Ishikawa (cell line): ENCODE data around the gene CBLB.

Experiments used
- CEBPB ChIP-seq: IDR thresholded peaks from 2 replicates; pipeline ENCODE4 v1.6.1; 2012
- CREB1 ChIP-seq: IDR thresholded peaks from 2 replicates; pipeline ENCODE4 v1.6.1; 2012; ENCODE audit warnings: low read depth
- EGR1 ChIP-seq: IDR thresholded peaks from 2 replicates; pipeline ENCODE4 v1.6.1; 2012
- EP300 ChIP-seq: IDR thresholded peaks from 2 replicates; pipeline ENCODE4 v1.6.1; 2012; ENCODE audit warnings: borderline replicate concordance
- FOXM1 ChIP-seq: IDR thresholded peaks from 2 replicates; pipeline ENCODE4 v1.6.1; 2012; ENCODE audit warnings: low read depth, borderline replicate concordance
- NFIC ChIP-seq: IDR thresholded peaks from 2 replicates; pipeline ENCODE4 v1.6.1; 2012
- RAD21 ChIP-seq: IDR thresholded peaks from 2 replicates; pipeline ENCODE4 v1.6.1; 2012; ENCODE audit warnings: low read depth
- TAF1 ChIP-seq: IDR thresholded peaks from 2 replicates; pipeline ENCODE4 v1.6.1; 2012; ENCODE audit warnings: low read depth, mild to moderate bottlenecking
- TCF12 ChIP-seq: IDR thresholded peaks from 2 replicates; pipeline ENCODE4 v1.6.1; 2012; ENCODE audit warnings: low read depth
- TEAD4 ChIP-seq: IDR thresholded peaks from 2 replicates; pipeline ENCODE4 v1.6.1; 2012
- YY1 ChIP-seq: IDR thresholded peaks from 2 replicates; pipeline ENCODE4 v1.6.1; 2012; ENCODE audit warnings: low read depth
- ZBTB7A ChIP-seq: IDR thresholded peaks from 2 replicates; pipeline ENCODE4 v1.6.1; 2012; ENCODE audit warnings: low read depth
- TF ChIP-seq, protein P1 (sequence below): IDR thresholded peaks from 2 replicates; pipeline ENCODE4 v1.6.1; 2012
- TF ChIP-seq, protein P2 (sequence below): IDR thresholded peaks from 2 replicates; pipeline ENCODE4 v1.6.1; 2012
- TF ChIP-seq, protein P3 (sequence below): IDR thresholded peaks from 2 replicates; pipeline ENCODE4 v1.6.1; 2012; ENCODE audit warnings: low read depth, mild to moderate bottlenecking

CBLB gene

DNA sequence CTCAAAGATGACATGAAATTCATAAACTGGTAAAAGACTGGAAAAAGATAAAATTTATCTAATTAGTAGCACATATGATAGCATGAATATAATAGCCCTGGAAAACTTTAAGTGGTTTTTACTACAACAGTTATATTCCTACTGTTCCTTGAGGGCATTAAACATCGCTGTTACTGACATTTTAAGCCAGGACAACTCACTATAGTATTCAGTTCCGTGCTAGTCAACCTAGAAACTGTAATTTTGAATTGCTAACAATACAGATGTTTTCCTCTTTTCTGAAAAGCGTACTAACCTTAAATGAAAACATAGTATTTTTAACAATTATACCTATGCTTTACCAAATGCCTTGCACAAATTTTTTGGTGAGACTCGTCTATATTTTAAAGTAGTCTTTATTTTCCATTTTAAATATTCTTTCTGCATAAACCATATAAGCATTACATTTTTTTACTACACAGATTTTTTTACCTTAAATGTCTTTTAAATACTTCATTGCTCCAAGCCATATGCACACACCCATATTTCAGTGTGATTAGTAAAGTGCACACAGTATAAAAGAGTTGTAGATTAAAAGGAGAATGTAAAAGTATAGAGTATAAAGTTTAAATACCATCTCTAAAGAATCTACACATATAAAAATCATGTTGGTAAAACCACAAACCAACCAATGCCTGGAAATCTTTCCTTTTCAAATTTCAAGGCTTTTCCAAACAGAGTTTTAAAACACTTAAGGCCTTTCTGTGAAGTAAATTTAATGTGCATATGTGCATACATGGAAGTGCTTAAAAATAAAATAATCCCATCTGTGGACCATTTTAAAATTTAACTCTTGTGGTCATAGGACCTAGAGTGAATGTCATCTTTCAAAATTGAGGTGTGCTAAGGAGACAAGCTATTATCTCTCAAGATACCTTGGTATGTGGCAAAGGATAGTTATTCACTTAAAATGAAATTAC is 20.1 kb upstream of the CBLB start:
- TF ChIP-seq, protein P1, sequence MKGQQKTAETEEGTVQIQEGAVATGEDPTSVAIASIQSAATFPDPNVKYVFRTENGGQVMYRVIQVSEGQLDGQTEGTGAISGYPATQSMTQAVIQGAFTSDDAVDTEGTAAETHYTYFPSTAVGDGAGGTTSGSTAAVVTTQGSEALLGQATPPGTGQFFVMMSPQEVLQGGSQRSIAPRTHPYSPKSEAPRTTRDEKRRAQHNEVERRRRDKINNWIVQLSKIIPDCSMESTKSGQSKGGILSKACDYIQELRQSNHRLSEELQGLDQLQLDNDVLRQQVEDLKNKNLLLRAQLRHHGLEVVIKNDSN, result no peak
- TF ChIP-seq FOXM1 (no peak), YY1 (no peak), ZBTB7A (no peak), CEBPB (no peak), EP300 (no peak), CREB1 (no peak), TAF1 (no peak), TEAD4 (no peak), RAD21 (no peak), NFIC (no peak), EGR1 (no peak)
- TF ChIP-seq, protein P2, sequence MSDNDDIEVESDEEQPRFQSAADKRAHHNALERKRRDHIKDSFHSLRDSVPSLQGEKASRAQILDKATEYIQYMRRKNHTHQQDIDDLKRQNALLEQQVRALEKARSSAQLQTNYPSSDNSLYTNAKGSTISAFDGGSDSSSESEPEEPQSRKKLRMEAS, result no peak
- TF ChIP-seq, protein P3, sequence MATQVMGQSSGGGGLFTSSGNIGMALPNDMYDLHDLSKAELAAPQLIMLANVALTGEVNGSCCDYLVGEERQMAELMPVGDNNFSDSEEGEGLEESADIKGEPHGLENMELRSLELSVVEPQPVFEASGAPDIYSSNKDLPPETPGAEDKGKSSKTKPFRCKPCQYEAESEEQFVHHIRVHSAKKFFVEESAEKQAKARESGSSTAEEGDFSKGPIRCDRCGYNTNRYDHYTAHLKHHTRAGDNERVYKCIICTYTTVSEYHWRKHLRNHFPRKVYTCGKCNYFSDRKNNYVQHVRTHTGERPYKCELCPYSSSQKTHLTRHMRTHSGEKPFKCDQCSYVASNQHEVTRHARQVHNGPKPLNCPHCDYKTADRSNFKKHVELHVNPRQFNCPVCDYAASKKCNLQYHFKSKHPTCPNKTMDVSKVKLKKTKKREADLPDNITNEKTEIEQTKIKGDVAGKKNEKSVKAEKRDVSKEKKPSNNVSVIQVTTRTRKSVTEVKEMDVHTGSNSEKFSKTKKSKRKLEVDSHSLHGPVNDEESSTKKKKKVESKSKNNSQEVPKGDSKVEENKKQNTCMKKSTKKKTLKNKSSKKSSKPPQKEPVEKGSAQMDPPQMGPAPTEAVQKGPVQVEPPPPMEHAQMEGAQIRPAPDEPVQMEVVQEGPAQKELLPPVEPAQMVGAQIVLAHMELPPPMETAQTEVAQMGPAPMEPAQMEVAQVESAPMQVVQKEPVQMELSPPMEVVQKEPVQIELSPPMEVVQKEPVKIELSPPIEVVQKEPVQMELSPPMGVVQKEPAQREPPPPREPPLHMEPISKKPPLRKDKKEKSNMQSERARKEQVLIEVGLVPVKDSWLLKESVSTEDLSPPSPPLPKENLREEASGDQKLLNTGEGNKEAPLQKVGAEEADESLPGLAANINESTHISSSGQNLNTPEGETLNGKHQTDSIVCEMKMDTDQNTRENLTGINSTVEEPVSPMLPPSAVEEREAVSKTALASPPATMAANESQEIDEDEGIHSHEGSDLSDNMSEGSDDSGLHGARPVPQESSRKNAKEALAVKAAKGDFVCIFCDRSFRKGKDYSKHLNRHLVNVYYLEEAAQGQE, result no peak

DNA sequence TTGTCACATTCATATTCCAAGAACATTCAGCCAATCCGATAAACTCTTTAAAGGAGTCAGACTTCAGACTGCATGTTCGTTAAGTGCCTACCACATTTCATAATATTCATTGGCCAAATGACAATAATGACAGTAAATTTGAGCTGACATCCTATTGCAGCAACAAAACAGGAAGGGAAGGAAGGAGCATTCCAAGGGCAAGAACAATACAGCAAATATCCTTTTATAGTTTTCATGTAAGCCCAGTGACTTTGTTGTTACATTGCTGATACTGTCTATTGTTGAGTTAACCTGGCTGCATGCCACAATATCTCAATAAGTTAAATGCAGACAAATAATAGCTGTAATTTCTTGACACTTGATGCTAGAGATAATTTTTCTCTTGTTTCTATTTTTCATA is 16.4 kb upstream of the CBLB start:
- TF ChIP-seq, protein P2, result no peak
- TF ChIP-seq TAF1, result no peak
- TF ChIP-seq TEAD4, result no peak
- TF ChIP-seq CREB1, result no peak
- TF ChIP-seq CEBPB, result no peak
- no peak for TF ChIP-seq EGR1
- TF ChIP-seq RAD21, result no peak
- TF ChIP-seq ZBTB7A, result no peak
- TF ChIP-seq FOXM1, result no peak
- TF ChIP-seq EP300, result no peak
- no peak for TF ChIP-seq YY1
- TF ChIP-seq TCF12, result no peak

DNA sequence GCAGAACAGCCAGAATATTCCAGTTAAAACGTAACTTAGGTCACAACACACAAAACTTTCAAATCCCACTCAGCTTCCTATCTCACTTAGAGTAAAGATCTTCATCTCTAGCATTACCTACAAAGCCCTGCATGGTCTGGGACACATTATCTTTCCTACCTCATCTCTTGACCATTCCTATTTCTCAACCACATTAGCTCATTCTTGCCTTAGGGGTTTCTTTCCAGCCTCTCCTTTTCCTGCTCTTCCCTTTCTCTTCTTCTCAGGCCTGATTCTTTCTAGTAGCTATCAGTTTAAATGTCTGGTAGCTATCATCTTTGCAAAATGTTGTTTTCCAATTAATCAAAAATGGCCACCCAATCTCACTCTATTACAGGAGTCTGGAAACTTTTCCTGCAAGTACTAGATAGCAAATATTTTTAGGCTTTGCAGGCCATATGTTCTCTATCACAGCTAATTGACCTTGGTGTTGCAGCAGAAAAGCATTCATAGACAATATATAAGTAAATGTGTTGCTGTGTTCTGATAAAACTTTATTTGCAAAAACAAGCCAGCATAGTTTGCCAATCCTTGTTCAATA is 15.1 kb upstream of the CBLB start:
- TF ChIP-seq, protein P1, result no peak
- TF ChIP-seq RAD21 (no peak), NFIC (no peak), ZBTB7A (no peak)
- TF ChIP-seq, protein P2, result no peak

DNA sequence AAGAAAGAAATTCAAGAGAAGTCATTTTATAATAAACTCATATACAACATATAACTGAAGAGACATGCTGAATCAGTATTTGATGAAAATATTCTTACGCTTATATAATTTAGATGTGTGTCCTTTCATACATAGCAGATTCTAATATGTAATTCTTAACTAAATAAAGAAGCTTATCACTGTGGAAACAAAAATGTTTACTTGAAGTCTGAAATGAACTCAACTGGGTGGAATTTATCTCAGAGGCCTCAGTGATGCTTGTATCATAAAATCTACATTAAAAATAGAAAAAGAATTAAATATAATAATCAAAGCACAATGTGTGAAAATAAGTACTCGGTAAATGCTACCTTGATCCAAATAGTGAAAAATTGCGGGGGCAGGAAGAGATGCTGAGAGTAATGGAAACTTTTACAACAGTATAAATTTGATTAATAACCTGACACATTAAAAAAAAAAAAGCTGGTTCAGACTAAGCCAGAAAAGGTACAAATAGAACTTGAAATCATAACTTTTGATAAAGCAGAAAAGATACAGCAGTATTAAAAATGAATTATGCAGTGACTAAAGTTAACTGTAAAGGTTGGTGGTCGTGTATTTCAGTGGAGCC is 12.0 kb upstream of the CBLB start:
- TF ChIP-seq YY1, result no peak
- TF ChIP-seq RAD21, result no peak
- TF ChIP-seq, protein P2, result no peak
- no peak for TF ChIP-seq EGR1
- no peak for TF ChIP-seq CEBPB
- no peak for TF ChIP-seq TCF12
- TF ChIP-seq, protein P3, result no peak
- TF ChIP-seq NFIC, result no peak

DNA sequence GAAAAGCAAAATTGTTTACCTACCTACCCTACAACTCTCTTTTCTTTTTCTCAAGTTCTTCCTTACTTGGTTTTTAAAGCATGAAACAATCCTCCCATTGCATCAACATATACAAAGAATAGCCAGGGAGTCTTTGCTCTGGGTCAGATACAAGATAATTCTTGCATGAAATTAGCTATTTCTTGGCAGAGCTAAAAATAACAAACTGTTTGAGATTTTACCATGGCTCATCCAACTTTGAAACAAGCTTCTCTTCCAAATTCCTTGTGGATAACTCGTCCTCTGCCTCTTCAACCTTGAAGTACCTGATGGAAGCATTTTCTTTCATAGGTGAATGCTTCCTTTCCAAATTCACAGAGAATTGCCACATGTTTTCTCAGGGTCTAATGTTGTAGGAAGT is 9.2 kb upstream of the CBLB start:
- no peak for TF ChIP-seq CEBPB
- TF ChIP-seq TAF1, result no peak
- TF ChIP-seq CREB1, result no peak
- TF ChIP-seq, protein P1, result no peak
- TF ChIP-seq RAD21, result no peak
- no peak for TF ChIP-seq EGR1
- no peak for TF ChIP-seq ZBTB7A
- TF ChIP-seq NFIC, result no peak
- TF ChIP-seq TEAD4, result no peak
- no peak for TF ChIP-seq FOXM1
- TF ChIP-seq YY1, result no peak
- TF ChIP-seq EP300, result no peak
- no peak for TF ChIP-seq TCF12
- TF ChIP-seq, protein P2, result no peak
- TF ChIP-seq, protein P3, result no peak
